HG02623 (cell line): ENCODE measurements around the gene GARNL3.

Source experiments
- ATAC-seq: cut with Tn5 transposase; IDR thresholded peaks from one replicate; pipeline ENCODE4 v1.9.1; 2021; ENCODE audit warnings: moderate library complexity; ENCODE audit not compliant: unreplicated experiment

Gene GARNL3

DNA sequence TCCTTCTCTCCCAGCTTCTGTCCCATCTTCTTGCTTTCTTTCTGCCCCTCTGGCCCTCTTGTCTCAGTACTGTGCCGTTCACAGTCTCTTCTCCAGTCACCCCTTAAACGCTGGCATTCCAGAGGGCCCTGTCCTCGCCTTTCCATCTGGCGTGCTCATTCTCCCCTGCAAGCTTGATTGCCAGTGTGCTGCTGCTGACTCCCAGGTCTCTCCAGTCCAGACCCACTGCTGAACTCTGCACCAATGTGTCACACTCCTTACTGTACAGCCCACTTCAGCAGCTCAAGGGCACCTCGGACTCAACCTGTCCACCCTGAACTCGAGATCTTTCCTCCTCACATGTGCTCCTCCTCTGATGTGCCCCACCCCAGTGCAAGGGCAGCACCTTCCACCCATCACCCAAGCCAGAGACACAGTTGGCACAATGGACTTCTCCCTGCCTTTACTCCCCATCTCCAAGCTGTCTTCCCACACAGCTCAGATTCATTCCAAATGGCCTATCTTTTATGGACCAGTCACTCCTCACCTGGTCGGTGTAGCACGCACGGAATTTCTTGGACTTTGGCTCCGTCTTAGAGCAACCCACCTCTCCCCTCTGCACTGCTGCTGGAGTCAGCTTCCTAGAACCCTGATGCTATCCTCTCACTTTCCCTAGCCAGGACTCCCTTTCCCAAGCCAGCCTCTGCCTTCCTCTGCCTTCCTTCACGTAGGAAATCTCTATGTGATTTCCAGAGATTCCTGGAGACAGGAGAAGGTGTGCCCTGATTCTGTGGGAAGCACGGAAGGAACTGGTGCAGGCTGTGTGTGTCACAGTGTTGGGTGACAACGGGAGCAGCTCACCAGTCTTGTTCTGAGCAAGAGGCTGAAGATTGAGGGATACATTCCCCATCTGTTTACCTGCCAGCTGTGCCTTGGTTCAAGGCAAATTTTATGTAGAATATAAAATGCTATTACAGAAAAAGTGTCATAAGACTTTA is 106.4 kb downstream of the GARNL3 start:
- ATAC-seq: no peak

DNA sequence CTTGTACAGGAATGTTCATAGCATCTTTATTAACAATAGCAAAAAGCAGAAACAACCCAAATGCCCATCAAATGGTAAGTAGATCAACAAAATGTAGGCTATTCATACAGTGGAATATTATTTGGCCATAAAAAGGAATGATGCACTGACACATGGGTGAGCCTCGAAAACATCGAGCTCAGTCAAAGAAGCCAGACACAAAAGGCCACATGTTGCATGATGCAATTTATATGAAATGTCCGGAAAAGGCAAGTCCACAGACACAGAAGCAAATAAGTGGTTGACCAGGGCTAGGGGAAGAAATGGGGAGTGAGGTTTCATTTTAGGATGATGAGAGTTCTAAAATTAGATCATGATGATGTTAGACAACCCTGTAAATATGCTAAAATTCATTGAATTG is 115.9 kb downstream of the GARNL3 start:
- ATAC-seq: no peak

DNA sequence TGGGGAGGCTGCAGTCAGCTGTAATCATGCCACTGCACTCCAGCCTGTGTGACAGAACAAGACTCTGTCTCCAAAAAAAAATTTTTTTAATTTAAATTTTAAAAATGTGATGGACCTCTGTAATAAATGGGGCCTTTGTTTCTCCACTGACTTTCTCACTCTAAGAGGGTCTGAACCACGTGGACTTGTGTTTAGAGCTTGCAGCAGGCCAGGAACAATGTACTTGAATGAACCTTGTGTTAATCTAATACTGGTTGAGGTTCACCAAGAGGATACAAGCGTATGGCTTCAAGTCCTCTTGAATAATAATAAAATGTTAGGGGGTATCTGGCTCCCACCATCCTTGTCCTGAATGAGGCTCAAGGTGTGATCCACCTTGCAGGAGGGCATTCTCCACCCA is 118.0 kb downstream of the GARNL3 start:
- ATAC-seq: no peak

DNA sequence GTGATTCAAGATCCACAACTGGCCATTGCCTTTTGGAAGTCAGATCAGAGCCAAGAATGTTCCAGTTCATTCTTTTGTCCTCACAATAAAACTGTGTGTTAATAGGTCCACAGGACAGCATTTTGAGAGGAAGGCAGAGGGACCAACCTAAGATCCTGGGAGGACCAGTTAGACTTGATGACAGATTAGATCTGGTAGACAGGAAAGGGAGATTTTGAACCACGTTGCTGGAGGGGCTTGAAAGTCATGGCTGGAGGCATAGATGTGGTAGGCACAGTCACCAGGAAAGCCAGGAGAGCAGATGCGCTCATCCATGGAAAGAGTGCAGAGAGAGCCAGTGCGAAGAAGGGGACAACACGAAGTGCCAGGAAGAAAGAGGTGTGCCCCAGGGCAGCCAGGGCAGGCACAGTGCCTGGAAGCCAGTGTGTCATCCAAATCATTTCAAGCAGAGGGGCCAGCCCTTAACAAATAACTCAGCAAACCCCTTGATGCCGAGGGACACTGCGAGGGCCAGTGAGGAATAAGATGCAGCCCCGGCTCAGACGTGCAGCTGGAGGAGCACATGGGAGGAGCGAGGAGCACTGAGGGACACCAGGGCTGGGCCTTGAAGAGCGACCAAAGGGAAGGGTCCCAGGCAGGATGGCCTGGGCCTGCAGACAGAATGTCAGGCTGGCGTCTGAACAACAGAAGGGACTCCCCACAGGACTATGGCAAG is 119.6 kb downstream of the GARNL3 start:
- ATAC-seq: no peak

DNA sequence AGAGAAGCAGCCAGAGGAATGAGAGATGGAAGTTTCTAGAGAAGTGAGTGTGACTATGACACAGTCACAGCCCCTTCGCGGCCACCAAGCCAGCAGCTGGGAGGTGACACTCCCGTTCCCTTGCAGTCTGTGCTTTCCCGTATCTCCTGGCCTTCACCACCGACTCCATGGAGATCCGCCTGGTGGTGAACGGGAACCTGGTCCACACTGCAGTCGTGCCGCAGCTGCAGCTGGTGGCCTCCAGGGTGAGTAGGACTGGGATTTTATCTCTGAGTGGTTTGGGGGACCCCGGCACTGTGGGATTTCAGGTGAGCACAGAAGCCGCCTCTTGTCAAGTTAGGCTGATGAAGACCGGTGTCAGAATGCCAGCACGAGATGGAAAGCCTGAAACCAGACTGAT is 120.3 kb downstream of the GARNL3 start:
- no peak for ATAC-seq

DNA sequence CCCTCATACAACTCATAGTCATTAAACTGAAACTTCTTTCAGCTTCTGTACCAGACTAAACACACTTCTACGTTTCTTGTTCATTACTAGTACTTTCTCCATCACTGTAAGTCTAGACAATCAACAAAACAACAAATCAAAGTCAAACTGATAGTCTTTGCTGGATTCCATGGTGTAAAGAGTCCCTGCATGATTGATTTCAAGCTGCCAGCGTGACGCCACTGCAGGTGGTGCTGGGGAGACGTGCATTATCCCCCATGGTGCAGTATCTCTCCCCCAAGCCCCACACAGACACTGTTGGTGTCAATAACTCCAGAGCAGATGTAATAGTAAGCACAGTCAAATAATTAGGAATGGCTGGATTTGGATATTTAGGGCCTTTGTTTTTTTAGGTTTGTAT is 121.7 kb downstream of the GARNL3 start:
- ATAC-seq: no peak

DNA sequence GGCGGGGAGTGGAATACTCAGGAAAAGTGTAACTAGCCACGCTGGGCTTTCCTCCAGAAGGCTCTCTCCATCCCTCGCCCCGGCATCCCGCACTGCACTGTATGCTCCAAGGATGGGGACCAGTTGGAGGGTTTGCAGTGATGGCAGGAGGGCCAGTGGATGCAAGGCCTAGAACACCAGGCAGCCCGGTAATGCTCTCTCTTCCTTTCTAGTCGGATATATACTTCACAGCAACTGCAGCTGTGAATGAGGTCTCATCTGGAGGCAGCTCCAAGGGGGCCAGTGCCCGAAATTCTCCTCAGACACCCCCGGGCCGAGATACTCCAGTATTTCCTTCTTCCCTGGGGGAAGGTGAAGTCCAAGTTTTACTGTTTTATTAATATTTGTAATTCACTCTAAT is 122.4 kb downstream of the GARNL3 start:
- ATAC-seq: no peak

DNA sequence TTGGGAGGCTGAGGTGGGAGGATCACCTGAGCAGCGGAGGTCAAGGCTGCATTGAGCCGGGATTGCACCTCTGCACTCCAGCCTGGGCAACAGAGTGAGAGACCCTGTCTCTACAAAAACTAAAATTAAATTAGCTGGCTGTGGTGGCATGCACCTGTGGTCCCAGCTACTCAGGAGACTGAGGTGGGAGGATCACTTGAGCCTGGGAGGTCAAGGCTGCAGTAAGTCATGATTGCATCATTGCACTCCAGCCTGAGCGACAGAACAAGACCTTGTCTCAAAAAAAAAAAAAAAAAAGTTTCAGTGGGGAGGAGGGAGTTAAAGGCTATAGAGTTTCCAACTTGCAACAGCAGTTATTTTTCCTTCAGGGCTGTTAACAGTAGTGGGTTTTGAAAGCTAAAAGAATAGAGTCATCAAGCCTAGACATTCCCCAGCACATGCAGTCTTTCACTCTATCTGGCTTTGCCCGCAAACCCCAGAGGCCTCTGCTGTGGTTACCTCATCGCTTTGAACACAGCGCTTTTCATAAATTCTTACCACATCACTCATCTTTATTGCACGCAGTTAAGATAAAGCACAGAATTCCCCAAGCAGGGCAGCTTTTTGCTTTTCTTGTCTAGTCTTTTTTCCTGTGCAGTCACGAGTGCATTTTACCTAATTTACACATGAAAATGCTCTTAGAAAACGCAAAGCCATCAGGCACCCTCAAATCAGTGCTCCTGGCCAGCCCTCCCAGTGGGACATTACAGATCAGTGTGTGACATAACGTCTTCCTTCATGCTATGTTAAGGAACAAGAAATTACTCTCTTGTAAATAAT is 123.7 kb downstream of the GARNL3 start:
- peak; percentile 79 for ATAC-seq

DNA sequence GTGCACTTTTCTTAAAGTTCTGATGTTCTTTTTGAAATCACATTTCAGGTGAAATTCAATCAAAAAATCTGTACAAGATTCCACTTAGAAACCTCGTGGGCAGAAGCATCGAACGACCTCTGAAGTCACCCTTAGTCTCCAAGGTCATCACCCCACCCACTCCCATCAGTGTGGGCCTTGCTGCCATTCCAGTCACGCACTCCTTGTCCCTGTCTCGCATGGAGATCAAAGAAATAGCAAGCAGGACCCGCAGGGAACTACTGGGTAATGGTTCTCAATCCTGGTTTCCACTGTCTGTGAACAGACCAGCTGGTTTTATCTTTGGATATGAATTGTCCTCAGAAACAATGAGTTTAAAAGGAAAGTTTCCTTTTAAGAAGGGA is 124.3 kb downstream of the GARNL3 start:
- ATAC-seq: no peak

DNA sequence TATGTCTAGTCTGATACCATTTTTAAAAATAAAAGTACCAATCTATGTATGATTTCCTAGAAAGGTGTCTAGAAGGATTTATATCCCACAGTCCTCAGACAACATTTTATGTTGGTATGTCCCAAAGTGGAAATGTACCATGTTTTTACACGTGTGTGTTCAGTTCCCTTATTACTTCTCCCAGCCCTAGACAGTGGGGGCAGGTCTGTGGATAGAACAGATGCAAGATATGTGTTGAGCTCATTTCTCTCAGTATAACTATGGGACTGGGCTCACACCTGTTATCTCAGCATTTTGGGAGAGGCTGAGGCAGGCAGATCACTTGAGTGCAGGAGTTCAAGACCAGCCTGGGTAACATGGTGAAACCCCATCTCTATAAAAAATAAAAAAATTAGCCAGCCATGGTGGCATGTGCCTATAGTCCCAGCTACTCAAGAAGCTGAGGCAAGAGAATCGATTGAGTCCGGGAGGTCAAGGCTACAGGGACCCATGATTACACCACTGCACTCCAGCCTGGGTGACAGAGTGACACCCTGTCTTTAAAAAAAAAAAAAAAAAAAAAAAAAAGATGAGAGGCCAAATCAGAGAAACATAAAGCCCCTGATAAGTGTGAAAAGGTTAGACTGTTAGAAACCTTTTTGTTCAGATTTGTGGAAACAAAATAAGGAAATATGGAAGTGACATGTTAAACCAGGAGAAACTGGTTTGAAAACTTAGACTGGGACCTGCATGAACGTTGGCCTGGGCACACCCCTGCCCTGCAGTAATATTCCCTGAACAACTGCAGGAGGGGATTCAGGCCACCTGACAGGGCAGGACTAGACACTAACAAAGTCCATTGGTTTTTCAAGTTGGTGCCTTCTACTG is 125.0 kb downstream of the GARNL3 start:
- no peak for ATAC-seq

DNA sequence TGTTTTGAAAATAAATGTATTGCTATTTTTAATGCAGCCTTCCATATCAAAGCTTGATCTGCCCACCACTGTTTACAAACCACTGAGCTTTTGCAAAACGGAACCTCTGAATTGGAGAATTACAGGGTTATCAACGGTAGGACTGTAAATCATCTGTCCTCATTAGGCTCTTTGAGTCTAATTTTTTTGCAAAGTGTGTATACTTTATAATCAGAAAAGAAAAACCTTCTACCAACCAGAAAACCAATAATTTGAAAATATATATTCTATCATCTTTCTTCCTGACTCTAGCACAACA is 125.6 kb downstream of the GARNL3 start:
- no peak for ATAC-seq

DNA sequence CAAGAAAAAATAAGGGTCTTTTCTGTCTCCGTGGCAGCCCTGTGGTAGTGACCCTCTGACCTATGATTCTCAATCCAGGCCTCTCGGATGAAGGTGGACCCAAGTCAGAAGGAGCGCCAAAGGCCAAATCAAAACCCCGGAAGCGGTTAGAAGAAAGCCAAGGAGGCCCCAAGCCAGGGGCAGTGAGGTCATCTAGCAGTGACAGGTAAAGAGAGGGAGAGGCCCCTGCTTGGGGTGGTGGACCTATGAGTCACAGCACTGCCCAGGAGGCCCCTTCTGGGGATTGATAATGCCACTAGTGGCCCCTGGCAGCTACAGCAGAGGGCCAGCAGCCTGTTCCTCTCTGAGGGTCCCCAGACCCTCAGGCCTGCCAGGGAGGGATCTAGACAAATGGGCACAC is 126.0 kb downstream of the GARNL3 start:
- ATAC-seq: no peak

DNA sequence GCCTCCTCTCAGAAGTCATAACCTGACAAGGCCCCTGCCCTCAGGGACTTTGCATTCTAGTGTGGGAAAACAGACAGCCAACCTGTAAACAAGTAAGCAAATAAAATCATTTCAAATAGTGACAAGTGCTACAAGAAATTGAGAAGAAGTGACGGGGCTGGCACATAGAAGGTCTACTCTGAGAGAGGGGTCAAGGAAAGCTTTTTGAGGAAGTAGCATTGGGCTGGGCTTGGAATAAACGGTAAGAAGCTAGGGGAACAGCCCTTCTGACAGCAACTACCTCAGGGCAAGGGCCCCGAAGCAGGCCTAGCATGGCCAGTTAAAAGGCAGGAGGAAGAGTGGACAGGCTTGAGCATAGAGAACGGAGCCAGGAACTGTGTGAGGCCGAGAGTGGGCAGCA is 127.6 kb downstream of the GARNL3 start:
- no peak for ATAC-seq

DNA sequence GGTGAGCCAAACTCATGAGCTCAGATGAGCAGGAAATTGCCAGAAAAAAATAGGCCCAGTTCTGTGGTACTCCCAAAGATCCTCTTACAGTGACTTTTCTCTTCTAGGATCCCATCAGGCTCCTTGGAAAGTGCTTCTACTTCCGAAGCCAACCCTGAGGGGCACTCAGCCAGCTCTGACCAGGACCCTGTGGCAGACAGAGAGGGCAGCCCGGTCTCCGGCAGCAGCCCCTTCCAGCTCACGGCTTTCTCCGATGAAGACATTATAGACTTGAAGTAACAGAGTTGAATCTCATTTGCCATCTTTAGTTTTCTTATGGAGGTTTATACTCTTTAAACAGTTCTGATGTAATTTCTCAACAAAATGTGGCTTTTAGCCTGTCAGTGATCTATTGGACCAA is 128.4 kb downstream of the GARNL3 start:
- ATAC-seq: no peak

DNA sequence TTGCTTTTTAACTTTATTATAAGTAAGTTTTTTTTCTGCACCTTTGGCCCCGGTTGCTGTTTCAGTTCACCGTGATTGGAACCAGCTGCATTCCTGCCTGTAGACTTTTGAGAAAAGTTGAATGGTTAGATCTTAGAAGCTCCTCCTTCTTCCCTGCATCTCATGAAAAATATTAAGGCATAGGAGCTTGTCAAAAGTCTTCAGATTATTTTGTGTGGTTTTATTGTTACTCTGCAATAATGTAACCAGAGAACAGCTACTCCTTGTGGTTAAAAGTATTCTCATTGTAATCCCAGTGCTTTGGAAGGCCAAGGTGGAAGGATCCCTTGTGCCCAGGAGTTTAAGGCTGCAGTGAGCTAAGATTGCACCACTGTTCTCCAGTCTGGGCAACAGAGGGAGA is 129.1 kb downstream of the GARNL3 start:
- no peak for ATAC-seq

DNA sequence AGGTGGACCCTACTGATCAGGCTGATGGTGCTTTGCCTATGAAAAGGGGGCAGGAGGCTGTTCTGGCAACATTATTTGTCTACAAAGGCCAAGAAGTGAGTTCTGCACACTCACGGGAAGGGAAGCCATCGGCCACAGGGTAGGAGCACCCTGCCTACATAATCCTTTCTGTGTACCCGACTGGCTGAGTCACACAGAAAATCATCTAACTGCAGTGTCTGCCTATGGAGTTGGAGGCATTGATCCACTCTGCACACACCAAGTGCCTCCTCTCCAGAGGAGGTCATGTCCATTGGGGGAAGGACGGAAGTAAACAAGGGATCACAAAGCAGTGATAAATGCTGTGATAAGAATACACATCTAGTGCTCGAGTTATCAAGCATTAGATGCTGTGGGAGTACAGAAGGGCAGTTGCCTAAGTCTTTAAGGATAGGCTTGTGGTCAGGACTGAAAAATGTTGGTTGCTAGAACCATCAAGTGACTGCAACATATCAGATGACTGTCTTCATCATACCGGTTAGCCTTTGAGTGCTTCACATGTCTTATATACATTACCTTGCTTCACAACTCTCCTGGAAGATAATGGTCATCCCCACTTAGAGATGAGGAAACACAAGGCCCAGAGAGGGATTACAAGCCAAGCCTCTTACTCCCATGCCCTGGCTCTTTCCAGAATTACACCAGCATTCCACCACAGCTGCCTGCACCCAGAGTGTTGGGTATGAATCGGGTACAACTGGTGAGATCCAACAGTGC is 131.1 kb downstream of the GARNL3 start:
- no peak for ATAC-seq

DNA sequence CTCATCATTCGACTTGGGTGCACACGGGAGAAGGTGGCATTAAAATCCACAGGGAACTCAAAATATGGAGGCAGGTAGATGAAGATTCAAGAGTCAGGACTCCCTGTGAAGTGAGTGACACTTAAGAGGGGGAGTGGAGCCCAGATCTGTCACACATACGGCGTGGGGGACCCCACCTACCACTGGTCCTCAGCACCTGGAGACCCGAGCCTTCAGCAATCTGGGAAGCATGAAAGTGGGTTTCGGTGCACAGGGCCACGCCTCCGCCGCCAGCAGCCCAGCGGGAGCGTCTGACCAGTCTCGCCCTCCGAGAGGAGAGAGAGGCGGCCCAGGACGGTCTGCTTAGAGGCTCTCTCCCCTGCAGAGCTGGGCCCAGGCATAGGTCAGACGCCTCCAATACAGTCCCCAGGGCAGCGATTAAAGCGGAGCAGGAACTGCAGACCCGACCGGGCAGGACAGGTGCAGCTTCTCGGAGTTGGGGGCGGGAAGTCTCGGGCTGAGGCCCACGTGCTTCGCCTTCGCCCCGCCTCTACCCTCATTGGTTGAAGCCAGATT is 131.8 kb downstream of the GARNL3 start:
- no peak for ATAC-seq

DNA sequence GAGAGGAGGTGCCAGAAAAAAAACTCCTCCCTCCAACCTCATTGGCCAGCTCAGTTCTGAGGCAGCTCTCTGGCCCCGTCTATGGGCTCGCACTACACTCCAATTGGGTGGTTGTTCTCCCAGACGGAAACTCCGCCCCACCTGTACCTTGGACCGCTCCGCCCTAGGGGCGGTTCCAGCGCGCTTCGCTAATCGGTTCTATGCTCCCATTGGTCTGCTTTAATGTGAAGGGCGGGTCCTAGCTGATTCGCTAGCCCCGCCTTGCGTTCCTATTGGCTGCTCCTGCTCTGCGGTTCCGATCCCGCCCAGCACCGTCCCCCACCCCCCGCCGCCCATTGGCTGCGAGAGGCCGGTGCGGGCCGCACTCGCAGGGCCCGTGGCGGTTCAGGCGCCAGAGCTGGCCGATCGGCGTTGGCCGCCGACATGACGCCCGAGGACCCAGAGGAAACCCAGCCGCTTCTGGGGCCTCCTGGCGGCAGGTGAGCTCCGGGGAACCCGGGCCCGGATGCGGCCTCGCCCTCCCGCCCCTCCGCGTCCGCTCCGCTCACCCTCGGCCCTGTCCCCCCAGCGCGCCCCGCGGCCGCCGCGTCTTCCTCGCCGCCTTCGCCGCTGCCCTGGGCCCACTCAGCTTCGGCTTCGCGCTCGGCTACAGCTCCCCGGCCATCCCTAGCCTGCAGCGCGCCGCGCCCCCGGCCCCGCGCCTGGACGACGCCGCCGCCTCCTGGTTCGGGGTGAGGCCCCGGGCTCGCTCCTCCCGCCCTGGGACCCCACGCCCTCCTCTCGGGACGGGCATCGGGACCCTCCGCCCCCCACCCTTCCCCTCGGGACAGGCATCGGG is 132.5 kb downstream of the GARNL3 start, which contains the start of gene SLC2A8:
Gene SLC2A8 (plus strand): TSS at position 362 of the 838 bp plus-strand sequence. CDS start 62 bp downstream, at position 424.
- ATAC-seq: peak; percentile 95
